H1 (cell line): ENCODE data around the gene KPNA4. TPM values are rescaled to one million over a fixed set of nuclear protein-coding genes. Genes with fewer than 3 reads are reported as not detected.

Experiments
- CTCF ChIA-PET: fragments of 300-600 bp; sonication (Branson Sonifier 250); formaldehyde crosslinking; loops from one replicate; lab custom pipeline; 2021; ENCODE audit not compliant: partially characterized antibody; lab: Charles Lee
- POLR2A ChIA-PET: fragments of 300-600 bp; sonication (Branson Sonifier 250); formaldehyde crosslinking; loops from one replicate; lab custom pipeline; 2021; ENCODE audit warnings: inconsistent platforms; ENCODE audit not compliant: partially characterized antibody; lab: Charles Lee
- DNase-seq, 2 experiments: peaks; one replicate each; pipeline versions ENCODE4 v3.0.0 to v3.0.0-alpha.2; 2010 to 2022; ENCODE audit warnings: low spot score in 2 of 2, low read depth in 1 of 2, mixed read lengths in 1 of 2
- FAIRE-seq: peaks from 2 replicates; lab custom pipeline; 2011; peaks lifted over from hg19 to GRCh38; lab: Jason Lieb, UNC
- H2AFZ ChIP-seq: 2 replicates; pipeline ENCODE4 v1.8.1; 2012; ENCODE audit warnings: low read length, inconsistent platforms
- H2AK5ac ChIP-seq: 2 replicates; pipeline ENCODE4 v1.6.1; 2013; ENCODE audit warnings: low read depth, low read length
- H2BK120ac ChIP-seq: replicated peaks from 2 replicates; pipeline ENCODE3; 2013; ENCODE audit warnings: low read depth, low read length, inconsistent platforms
- H2BK12ac ChIP-seq: 2 replicates; pipeline ENCODE4 v1.6.1; 2013; ENCODE audit warnings: low read depth, low read length
- H2BK15ac ChIP-seq: 2 replicates; pipeline ENCODE4 v1.6.1; 2013; ENCODE audit warnings: low read length
- H2BK20ac ChIP-seq: 2 replicates; pipeline ENCODE4 v1.6.1; 2013; ENCODE audit warnings: low read length
- H2BK5ac ChIP-seq: 2 replicates; pipeline ENCODE4 v1.6.1; 2013; ENCODE audit warnings: low read depth, low read length
- H3K14ac ChIP-seq: 2 replicates; pipeline ENCODE4 v1.6.1; 2013; ENCODE audit warnings: inconsistent platforms; ENCODE audit not compliant: insufficient read length
- H3K18ac ChIP-seq: 2 replicates; pipeline ENCODE4 v1.6.1; 2013; ENCODE audit warnings: low read length; ENCODE audit errors: extremely low read depth
- H3K23ac ChIP-seq: 2 replicates; pipeline ENCODE4 v1.6.1; 2013; ENCODE audit warnings: inconsistent platforms; ENCODE audit not compliant: insufficient read length
- H3K23me2 ChIP-seq: 2 replicates; pipeline ENCODE4 v1.6.1; 2013; ENCODE audit warnings: low read depth, low read length
- H3K27ac ChIP-seq: 2 replicates; pipeline ENCODE4 v1.6.1; 2011; ENCODE audit warnings: low read depth, low read length, inconsistent platforms
- H3K27me3 ChIP-seq, 4 experiments: replicated peaks in 1 of 4; 1 replicate in 1 of 4; 2 replicates in 3 of 4; pipeline versions ENCODE4 v1.6.1 to v1.8.1; 2011 to 2013; ENCODE audit warnings: low read length in 3 of 4, mild to moderate bottlenecking in 3 of 4, inconsistent platforms in 2 of 4, mixed read lengths in 2 of 4, moderate library complexity in 1 of 4; ENCODE audit not compliant: control insufficient read depth in 3 of 4, insufficient read depth in 3 of 4; ENCODE audit errors: extremely low read depth in 1 of 4
- H3K36me3 ChIP-seq, 4 experiments: 2 replicates each; pipeline versions ENCODE4 v1.6.1 to v1.8.1; 2011 to 2013; ENCODE audit warnings: mild to moderate bottlenecking in 4 of 4, low read length in 3 of 4, moderate library complexity in 2 of 4, control low read depth in 1 of 4, inconsistent platforms in 1 of 4; ENCODE audit not compliant: insufficient read depth in 4 of 4, control insufficient read depth in 2 of 4
- H3K4ac ChIP-seq: replicated peaks from 2 replicates; pipeline ENCODE3; 2013; ENCODE audit warnings: low read length, low read depth, mixed read lengths, inconsistent platforms; ENCODE audit not compliant: insufficient read length
- H3K4me1 ChIP-seq, 4 experiments: replicated peaks in 1 of 4; 1 replicate in 1 of 4; 2 replicates in 3 of 4; pipeline versions ENCODE4 v1.6.1 to v1.8.1; 2011 to 2013; ENCODE audit warnings: low read length in 3 of 4, inconsistent platforms in 2 of 4, mixed read lengths in 1 of 4; ENCODE audit not compliant: insufficient read depth in 4 of 4, control insufficient read depth in 3 of 4
- H3K4me2 ChIP-seq, 2 experiments: 2 replicates each; pipeline versions ENCODE4 v1.6.1 to v1.8.1; 2011 to 2013; ENCODE audit warnings: low read depth in 2 of 2, low read length in 2 of 2, control low read depth in 1 of 2, inconsistent platforms in 1 of 2, mild to moderate bottlenecking in 1 of 2; ENCODE audit not compliant: insufficient read depth in 1 of 2
- H3K4me3 ChIP-seq, 4 experiments: fragments of 200-600, 300-600 bp in 1 of 4; sonication (generic), shearing (Covaris generic), sonication (Bioruptor Twin) in 1 of 4; 2 replicates each; pipeline versions ENCODE4 v1.5.1 to v1.8.1; 2011 to 2016; ENCODE audit warnings: low read length in 4 of 4, low read depth in 3 of 4, control low read depth in 2 of 4, inconsistent platforms in 2 of 4, mild to moderate bottlenecking in 2 of 4, mixed read lengths in 1 of 4, moderate library complexity in 1 of 4; ENCODE audit not compliant: insufficient read depth in 2 of 4; ENCODE audit errors: extremely low read depth in 1 of 4
- H3K56ac ChIP-seq: replicated peaks from 2 replicates; pipeline ENCODE3; 2013; ENCODE audit warnings: low read depth, mild to moderate bottlenecking, mixed read lengths, low read length, inconsistent platforms; ENCODE audit not compliant: insufficient read length
- H3K79me1 ChIP-seq: 2 replicates; pipeline ENCODE4 v1.6.1; 2013; ENCODE audit warnings: low read depth, low read length, control low read depth
- H3K79me2 ChIP-seq, 2 experiments: 2 replicates each; pipeline versions ENCODE4 v1.6.1 to v1.8.1; 2012 to 2013; ENCODE audit warnings: low read length in 2 of 2, mild to moderate bottlenecking in 2 of 2, inconsistent platforms in 1 of 2; ENCODE audit not compliant: insufficient read depth in 2 of 2, control insufficient read depth in 1 of 2
- H3K9ac ChIP-seq, 4 experiments: replicated peaks in 1 of 4; 1 replicate in 1 of 4; 2 replicates in 3 of 4; pipeline versions ENCODE4 v1.6.1 to v1.8.1; 2011 to 2013; ENCODE audit warnings: low read depth in 3 of 4, low read length in 3 of 4, control low read depth in 2 of 4, mild to moderate bottlenecking in 2 of 4, moderate library complexity in 2 of 4, inconsistent platforms in 1 of 4; ENCODE audit errors: extremely low read depth in 1 of 4
- H3K9me3 ChIP-seq, 2 experiments: 2 replicates each; pipeline versions ENCODE4 v1.6.1 to v1.8.1; 2012 to 2013; ENCODE audit warnings: mild to moderate bottlenecking in 2 of 2, moderate library complexity in 2 of 2, control low read depth in 1 of 2, inconsistent platforms in 1 of 2, low read depth in 1 of 2, low read length in 1 of 2, mixed read lengths in 1 of 2; ENCODE audit not compliant: insufficient read depth in 2 of 2
- H4K20me1 ChIP-seq, 2 experiments: replicated peaks in 1 of 2; 2 replicates each; pipeline versions ENCODE3 to v1.8.1; 2011 to 2013; ENCODE audit warnings: inconsistent platforms in 2 of 2, low read length in 2 of 2, mild to moderate bottlenecking in 1 of 2; ENCODE audit not compliant: insufficient read depth in 2 of 2, control insufficient read depth in 1 of 2
- H4K5ac ChIP-seq: 2 replicates; pipeline ENCODE4 v1.6.1; 2013; ENCODE audit warnings: low read length, low read depth, mixed read lengths, inconsistent platforms; ENCODE audit not compliant: insufficient read length
- H4K8ac ChIP-seq: 2 replicates; pipeline ENCODE4 v1.8.0; 2013; ENCODE audit warnings: mild to moderate bottlenecking, moderate library complexity, low read length, inconsistent platforms; ENCODE audit not compliant: insufficient read depth; ENCODE audit errors: extremely low read depth
- H4K91ac ChIP-seq: replicated peaks from 2 replicates; pipeline ENCODE3; 2013; ENCODE audit warnings: low read length, mixed read lengths, inconsistent platforms; ENCODE audit not compliant: insufficient read length
- ASH2L ChIP-seq: fragments of 200-600, 300-600 bp; sonication (generic); IDR thresholded peaks from one replicate; pipeline ENCODE4 v1.7.1; 2017; ENCODE audit warnings: low read length
- CBX5 ChIP-seq: fragments of 300-800, 300-1000 bp; sonication (generic); IDR thresholded peaks from 2 replicates; pipeline ENCODE4 v1.7.1; 2016; ENCODE audit warnings: antibody characterized with exemption, low read length, low read depth
- CTCF ChIP-seq, 3 experiments: IDR thresholded peaks; 1 replicate in 2 of 3; 2 replicates in 1 of 3; pipeline versions ENCODE4 v1.5.1 to v1.6.1; 2011; ENCODE audit warnings: low read length in 3 of 3, mild to moderate bottlenecking in 3 of 3, inconsistent platforms in 2 of 3, low read depth in 1 of 3, moderate library complexity in 1 of 3; ENCODE audit not compliant: insufficient read depth in 1 of 3; ENCODE audit errors: control extremely low read depth in 1 of 3
- HDAC2 ChIP-seq, 2 experiments: fragments of 300-600 bp in 1 of 2; sonication (generic) in 1 of 2; IDR thresholded peaks; 2 replicates each; pipeline ENCODE4 v1.6.1; 2011 to 2012; ENCODE audit warnings: low read depth in 2 of 2, low read length in 2 of 2, mild to moderate bottlenecking in 2 of 2, moderate library complexity in 2 of 2, borderline replicate concordance in 1 of 2, inconsistent platforms in 1 of 2
- KDM4A ChIP-seq: IDR thresholded peaks from one replicate; pipeline ENCODE4 v1.7.1; 2012; ENCODE audit warnings: low read depth, mild to moderate bottlenecking, moderate library complexity, low read length, inconsistent platforms; ENCODE audit not compliant: severe bottlenecking
- RXRA ChIP-seq: IDR thresholded peaks from 2 replicates; pipeline ENCODE4 v1.6.1; 2011; ENCODE audit warnings: low read depth, mild to moderate bottlenecking, low read length, moderate library complexity; ENCODE audit not compliant: insufficient read depth
- SAP30 ChIP-seq: fragments of 300-600 bp; sonication (generic); IDR thresholded peaks from 2 replicates; pipeline ENCODE4 v1.7.1; 2012; ENCODE audit warnings: low read length, moderate library complexity, mild to moderate bottlenecking, inconsistent platforms; ENCODE audit not compliant: insufficient read depth, insufficient replicate concordance
- SIRT6 ChIP-seq: IDR thresholded peaks from one replicate; pipeline ENCODE4 v1.7.1; 2012; ENCODE audit warnings: low read length, inconsistent platforms
- TBP ChIP-seq: IDR thresholded peaks from 2 replicates; pipeline ENCODE4 v1.6.1; 2011; ENCODE audit warnings: low read depth, low read length, improper control_type of control experiment
- ZNF274 ChIP-seq: IDR thresholded peaks from 2 replicates; pipeline ENCODE4 v1.7.0; 2012; ENCODE audit warnings: low read length, borderline replicate concordance; ENCODE audit errors: extremely low read depth
- WGBS, 2 experiments: shearing (Covaris generic) in 1 of 2; methylation state at CpG; one replicate each; pipeline versions ENCODE4 v1.1.6 to v1.1.7; 2013 to 2015; ENCODE audit warnings: low lambda C conversion rate in 2 of 2, mixed read lengths in 2 of 2, inconsistent platforms in 1 of 2, low coverage in 1 of 2, missing lambda C conversion rate in 1 of 2; ENCODE audit not compliant: insufficient replicate concordance in 2 of 2, insufficient coverage in 1 of 2, insufficient read length in 1 of 2; ENCODE audit errors: extremely low coverage in 1 of 2, missing lambda C conversion rate in 1 of 2; 5-methylcytosine and 5-hydroxymethylcytosine counted together
- polyA plus RNA-seq, 7 experiments: library from polyadenylated mRNA; depleted of rRNA in 3 of 7; stranded (reverse) in 5 of 7; unstranded in 2 of 7; fragments of >200 nt in 5 of 7; fragments of 200-250 nt in 2 of 7; gene quantifications; 1 replicate in 5 of 7; 2 replicates in 1 of 7; 4 replicates in 1 of 7; pipeline versions ENCODE4 v1.2.1 to v1.2.3, GENCODE V29; 2011 to 2013; ENCODE audit warnings: missing spikeins in 2 of 7, mixed read lengths in 2 of 7
- total RNA-seq: library from RNA; stranded (reverse); fragmentation: NEBNext Ultra II Directional; extraction: Animal tissue kit (Norgen Biotek cat#: 25700); gene quantifications from 2 replicates; pipeline ENCODE4 v1.2.1, GENCODE V29; 2021

Gene KPNA4
- total and polyA plus RNA-seq, 2 of the 8 experiments (the other 6 are each of a cell fraction or from before 2014, with no cell fraction given), result 13.2 to 81.9 TPM

GRCh38 chr3:160540551-160540950 lies 24.8 kb downstream of the KPNA4 start:
- H2BK120ac ChIP-seq, result no peak overlapping the region
- WGBS, 2 experiments, result 82% methylated on average over 2 of the region's 2 CpGs; no CpG with 5 or more reads in 1 of the 2 experiments
- peaks cover 1% of the 10 kb centered on the region; the same call in 1 of the 2 replicates for H3K23me2 ChIP-seq
- H4K8ac ChIP-seq, result no peak overlapping the region
- H3K27ac ChIP-seq, result no peak overlapping the region
- CTCF ChIA-PET, result no interaction called here
- POLR2A ChIA-PET, result interaction anchor here (0.6 kb wide), 1 partner anchor 23 kb away, joined by 3 read pairs; no protein-coding TSS in a partner anchor
- H4K91ac ChIP-seq, result no peak overlapping the region
- H3K4me3 ChIP-seq, result no peak overlapping the region
- H2AK5ac ChIP-seq, result no peak overlapping the region
- no peak overlapping the region for H3K4me2 ChIP-seq
- H3K79me2 ChIP-seq, result peaks cover 0 to 95% of the 10 kb centered on the region in 2 experiments; a peak in 3 of 4 replicates
- no peak overlapping the region for H2BK15ac ChIP-seq
- no peak for DNase-seq
- no peak overlapping the region for H4K5ac ChIP-seq
- no peaks in the 10 kb centered on the region for H3K9me3 ChIP-seq
- H3K4ac ChIP-seq, result no peak overlapping the region
- peaks cover 2% of the 10 kb centered on the region; the same call in 1 of the 2 replicates for H3K79me1 ChIP-seq
- peaks cover 0 to 3% (median 0%) of the 10 kb centered on the region in 4 experiments; a peak in 1 of 8 replicates for H3K36me3 ChIP-seq
- no peak overlapping the region for H3K18ac ChIP-seq
- no peaks in the 10 kb centered on the region; a peak in 2 of 7 replicates for H3K4me1 ChIP-seq
- no peak overlapping the region for H2BK5ac ChIP-seq
- H3K27me3 ChIP-seq, result no peaks in the 10 kb centered on the region
- no peak overlapping the region for H3K14ac ChIP-seq
- no peak overlapping the region for H2BK20ac ChIP-seq
- no peak overlapping the region for H2AFZ ChIP-seq
- no peak overlapping the region for H2BK12ac ChIP-seq
- no peak overlapping the region for H3K9ac ChIP-seq
- peaks cover 7 to 12% of the 10 kb centered on the region in 2 experiments for H4K20me1 ChIP-seq
- H3K23ac ChIP-seq, result no peak overlapping the region
- no peak for FAIRE-seq
- no peak overlapping the region for H3K56ac ChIP-seq
- TF ChIP-seq TBP (no peak), ZNF274 (no peak), HDAC2 (IDR thresholded peaks at IDR 0.05; ENCODE audit: borderline replicate concordance in 1 of 2, low read depth in 2 of 2, low read length in 2 of 2) (no peak), CTCF (IDR thresholded peaks at IDR 0.05; ENCODE audit: control extremely low read depth in 1 of 3, insufficient read depth in 1 of 3, low read depth in 1 of 3, low read length in 3 of 3) (no peak), SAP30 (no peak), CBX5 (no peak), ASH2L (no peak), KDM4A (no peak), RXRA (no peak), SIRT6 (no peak)
